HepG2 (cell line): Measurements from ENCODE around the gene AUH. TPM values are rescaled to one million over a fixed set of nuclear protein-coding genes. Genes with fewer than 3 reads are reported as not detected.
A peak's percentile ranks its signal among the peaks of the same experiment; 100 is the strongest.

ENCODE experiments used
- ARID3A ChIP-seq: IDR thresholded peaks from 2 replicates; pipeline ENCODE4 v1.6.1; 2012; ENCODE audit warnings: low read depth, low read length, improper control_type of control experiment
- BCL3 ChIP-seq: sonication (generic); formaldehyde crosslinking; IDR thresholded peaks from 2 replicates; pipeline ENCODE4 v1.5.1; 2020; ENCODE audit warnings: mild to moderate bottlenecking, missing genetic modification reagents, moderate library complexity
- DNMT3B ChIP-seq: conservative IDR thresholded peaks from 2 replicates; pipeline ENCODE4 v1.6.1; 2016; ENCODE audit warnings: missing biosample characterization, control low read depth
- ELF4 ChIP-seq: sonication (generic); formaldehyde crosslinking; IDR thresholded peaks from 2 replicates; pipeline ENCODE4 v1.5.0; 2020; ENCODE audit warnings: missing genetic modification reagents, mild to moderate bottlenecking, moderate library complexity, borderline replicate concordance
- HOMEZ ChIP-seq: IDR thresholded peaks from 2 replicates; pipeline ENCODE4 v1.6.1; 2016; ENCODE audit warnings: low read depth
- IKZF4 ChIP-seq: sonication (generic); formaldehyde crosslinking; IDR thresholded peaks from 2 replicates; pipeline ENCODE4 v1.5.1; 2020; ENCODE audit warnings: borderline replicate concordance, mild to moderate bottlenecking, low read depth, missing genetic modification reagents; ENCODE audit errors: not compliant biosample characterization
- KAT2B ChIP-seq: fragments of 150-350 bp; IDR thresholded peaks from 2 replicates; pipeline ENCODE4 v1.6.1; 2014; ENCODE audit warnings: low read depth, low read length, borderline replicate concordance
- KDM6A ChIP-seq: IDR thresholded peaks from 2 replicates; pipeline ENCODE4 v1.6.1; 2016; ENCODE audit warnings: low read depth
- POLR2A ChIP-seq, 2 experiments: IDR thresholded peaks; 2 replicates each; pipeline ENCODE4 v1.6.1; 2011; ENCODE audit warnings: low read depth in 2 of 2, low read length in 2 of 2, mild to moderate bottlenecking in 1 of 2, moderate library complexity in 1 of 2; ENCODE audit not compliant: insufficient read depth in 1 of 2
- POLR2G ChIP-seq: fragments of 200-400 bp; formaldehyde crosslinking; IDR thresholded peaks from 2 replicates; pipeline ENCODE4 v1.6.1; 2018; ENCODE audit warnings: mild to moderate bottlenecking, low read depth, low read length, moderate library complexity
- RFXAP ChIP-seq: sonication (generic); formaldehyde crosslinking; IDR thresholded peaks from 2 replicates; pipeline ENCODE4 v1.4.0; 2020; ENCODE audit warnings: missing genetic modification reagents, borderline replicate concordance
- SNAPC5 ChIP-seq: sonication (generic); formaldehyde crosslinking; IDR thresholded peaks from 2 replicates; pipeline ENCODE4 v1.8.1; 2023; ENCODE audit warnings: mild to moderate bottlenecking, missing genetic modification reagents, borderline replicate concordance
- TBX3 ChIP-seq: fragments of 450-650 bp; IDR thresholded peaks from 2 replicates; pipeline ENCODE4 v1.6.1; 2017; ENCODE audit warnings: antibody characterized with exemption, mild to moderate bottlenecking, inconsistent platforms, borderline replicate concordance
- TMF1 ChIP-seq: sonication (generic); formaldehyde crosslinking; IDR thresholded peaks from 2 replicates; pipeline ENCODE4 v1.8.1; 2022; ENCODE audit warnings: low read depth, missing genetic modification reagents
- ZKSCAN1 ChIP-seq: fragments of 150-350 bp; IDR thresholded peaks from 2 replicates; pipeline ENCODE4 v1.6.1; 2014; ENCODE audit warnings: low read length
- ZNF572 ChIP-seq: sonication (generic); formaldehyde crosslinking; IDR thresholded peaks from 2 replicates; pipeline ENCODE4 v1.5.1; 2020; ENCODE audit warnings: mild to moderate bottlenecking, missing genetic modification reagents
- ZNF597 ChIP-seq: sonication (generic); formaldehyde crosslinking; IDR thresholded peaks from 2 replicates; pipeline ENCODE4 v1.5.0; 2020; ENCODE audit warnings: missing genetic modification reagents
- ZNF607 ChIP-seq: sonication (generic); formaldehyde crosslinking; IDR thresholded peaks from 2 replicates; pipeline ENCODE4 v1.5.1; 2020; ENCODE audit warnings: missing genetic modification reagents, mild to moderate bottlenecking, borderline replicate concordance
- ZNF652 ChIP-seq: IDR thresholded peaks from 2 replicates; pipeline ENCODE4 v1.6.1; 2016; ENCODE audit warnings: low read depth, borderline replicate concordance
- ZNF75D ChIP-seq: sonication (generic); formaldehyde crosslinking; IDR thresholded peaks from 2 replicates; pipeline ENCODE4 v1.8.1; 2023; ENCODE audit warnings: missing genetic modification reagents, mild to moderate bottlenecking, borderline replicate concordance
- ZZZ3 ChIP-seq: sonication (generic); formaldehyde crosslinking; IDR thresholded peaks from 2 replicates; pipeline ENCODE4 v1.4.0; 2020; ENCODE audit warnings: missing genetic modification reagents, mild to moderate bottlenecking, borderline replicate concordance
- polyA plus RNA-seq, 8 experiments: library from polyadenylated mRNA; depleted of rRNA in 3 of 8; stranded (reverse) in 7 of 8; unstranded in 1 of 8; fragments of >200 nt; fragmentation: Illumina TruSeq in 4 of 8; extraction: Trizol in 4 of 8; gene quantifications; 2 replicates each; pipeline versions ENCODE4 v1.2.1 to v1.2.3, GENCODE V29; 2011 to 2016; ENCODE audit warnings: low read depth in 4 of 8, missing spikeins in 1 of 8, mixed read lengths in 1 of 8; ENCODE audit not compliant: insufficient read depth in 1 of 8
- total RNA-seq, 5 experiments: library from RNA; depleted of rRNA; stranded (reverse); fragments of >200 nt; fragmentation: Illumina TruSeq; extraction: Trizol; gene quantifications; 2 replicates each; pipeline ENCODE4 v1.2.3, GENCODE V29; 2016; ENCODE audit warnings: low read depth in 1 of 5
- TF ChIP-seq, protein P1 (sequence below): sonication (generic); formaldehyde crosslinking; IDR thresholded peaks from 2 replicates; pipeline ENCODE4 v1.4.0; 2020; ENCODE audit warnings: missing genetic modification reagents, borderline replicate concordance
- TF ChIP-seq, protein P2 (sequence below): sonication (generic); formaldehyde crosslinking; IDR thresholded peaks from 2 replicates; pipeline ENCODE4 v1.8.0; 2022; ENCODE audit warnings: mild to moderate bottlenecking, missing genetic modification reagents, moderate library complexity

Gene AUH
- total and polyA plus RNA-seq, 2 of the 13 experiments (the other 11 are each of a cell fraction or from before 2014, with no cell fraction given): 25.8 to 31.9 TPM

DNA sequence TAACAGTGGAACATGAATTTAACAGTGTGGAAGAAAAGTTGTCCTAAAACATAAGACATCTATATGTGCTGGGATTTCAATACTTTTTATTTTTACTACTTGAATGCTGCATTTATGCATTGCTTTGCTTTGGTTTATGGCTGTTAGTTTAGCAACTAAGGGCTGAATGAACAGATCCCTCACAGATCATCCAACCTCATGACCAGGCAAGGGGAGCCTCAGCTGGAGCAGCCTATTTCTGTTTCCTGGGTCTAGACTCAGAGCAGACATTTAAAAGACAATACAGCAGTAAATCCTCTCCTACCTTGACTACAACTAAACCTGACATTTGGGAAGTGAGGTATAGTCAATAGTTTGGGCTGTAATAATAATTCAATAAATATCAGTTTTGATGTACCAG, 163.3 kb downstream of the AUH start (continued):
- TF ChIP-seq, protein P1, sequence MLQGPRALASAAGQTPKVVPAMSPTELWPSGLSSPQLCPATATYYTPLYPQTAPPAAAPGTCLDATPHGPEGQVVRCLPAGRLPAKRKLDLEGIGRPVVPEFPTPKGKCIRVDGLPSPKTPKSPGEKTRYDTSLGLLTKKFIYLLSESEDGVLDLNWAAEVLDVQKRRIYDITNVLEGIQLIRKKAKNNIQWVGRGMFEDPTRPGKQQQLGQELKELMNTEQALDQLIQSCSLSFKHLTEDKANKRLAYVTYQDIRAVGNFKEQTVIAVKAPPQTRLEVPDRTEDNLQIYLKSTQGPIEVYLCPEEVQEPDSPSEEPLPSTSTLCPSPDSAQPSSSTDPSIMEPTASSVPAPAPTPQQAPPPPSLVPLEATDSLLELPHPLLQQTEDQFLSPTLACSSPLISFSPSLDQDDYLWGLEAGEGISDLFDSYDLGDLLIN: no peak
- TF ChIP-seq, protein P2, sequence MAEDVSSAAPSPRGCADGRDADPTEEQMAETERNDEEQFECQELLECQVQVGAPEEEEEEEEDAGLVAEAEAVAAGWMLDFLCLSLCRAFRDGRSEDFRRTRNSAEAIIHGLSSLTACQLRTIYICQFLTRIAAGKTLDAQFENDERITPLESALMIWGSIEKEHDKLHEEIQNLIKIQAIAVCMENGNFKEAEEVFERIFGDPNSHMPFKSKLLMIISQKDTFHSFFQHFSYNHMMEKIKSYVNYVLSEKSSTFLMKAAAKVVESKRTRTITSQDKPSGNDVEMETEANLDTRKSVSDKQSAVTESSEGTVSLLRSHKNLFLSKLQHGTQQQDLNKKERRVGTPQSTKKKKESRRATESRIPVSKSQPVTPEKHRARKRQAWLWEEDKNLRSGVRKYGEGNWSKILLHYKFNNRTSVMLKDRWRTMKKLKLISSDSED (CRISPR knock-in tag): no peak
- TF ChIP-seq DNMT3B (CRISPR knock-in tag) (no peak), SNAPC5 (CRISPR knock-in tag) (no peak), ZNF572 (CRISPR knock-in tag) (no peak), KDM6A (CRISPR knock-in tag) (no peak), POLR2A (IDR thresholded peaks at IDR 0.05; ENCODE audit: insufficient read depth in 1 of 2, low read depth in 2 of 2, low read length in 2 of 2) (0 out of 4 replicates have a peak, but pooled peaks of 1 of the 2 experiments have one; percentile 4), KAT2B (no peak), TBX3 (no peak), ZNF652 (no peak), ZNF75D (no peak), TMF1 (CRISPR knock-in tag) (no peak), ZNF597 (CRISPR knock-in tag) (no peak), ZKSCAN1 (no peak), ARID3A (no peak), ZZZ3 (CRISPR knock-in tag) (no peak), HOMEZ (no peak), RFXAP (CRISPR knock-in tag) (no peak), POLR2G (no peak), ZNF607 (CRISPR knock-in tag) (no peak), ELF4 (CRISPR knock-in tag) (no peak), BCL3 (CRISPR knock-in tag) (no peak), IKZF4 (CRISPR knock-in tag) (no peak)
